OCI-LY3 (cell line): Measurements from ENCODE around the gene PLOD2.
A peak's percentile ranks its signal among the peaks of the same experiment; 100 is the strongest.

ENCODE experiments used
- H2AFZ ChIP-seq: fragments of 200-600, 300-600 bp; shearing (Covaris generic); 2 replicates; pipeline ENCODE4 v1.6.0; 2014; ENCODE audit warnings: antibody characterized with exemption, low read depth, low read length
- H3K27ac ChIP-seq: fragments of 200-600, 300-600 bp; sonication (generic); 2 replicates; pipeline ENCODE4 v1.5.1; 2014; ENCODE audit warnings: mild to moderate bottlenecking, low read length, moderate library complexity, mixed read lengths
- H3K27me3 ChIP-seq: fragments of 200-600, 300-600 bp; sonication (generic); 2 replicates; pipeline ENCODE4 v1.6.1; 2014; ENCODE audit warnings: low read depth, low read length, mixed read lengths
- H3K36me3 ChIP-seq: fragments of 200-600, 300-600 bp; sonication (generic); replicated peaks from 2 replicates; pipeline ENCODE3; 2014; ENCODE audit warnings: low read depth, low read length, mixed read lengths
- H3K4me1 ChIP-seq: fragments of 300-600, 200-600 bp; sonication (generic); 2 replicates; pipeline ENCODE4 v1.6.1; 2014; ENCODE audit warnings: low read length, mixed read lengths
- H3K4me2 ChIP-seq: fragments of 200-600, 300-600 bp; sonication (generic); 2 replicates; pipeline ENCODE4 v1.6.1; 2014; ENCODE audit warnings: low read length, mixed read lengths
- H3K4me3 ChIP-seq: fragments of 300-600, 200-600 bp; sonication (generic); 2 replicates; pipeline ENCODE4 v1.5.1; 2014; ENCODE audit warnings: antibody characterized with exemption, mild to moderate bottlenecking, low read length, moderate library complexity
- H3K79me2 ChIP-seq: fragments of 300-600, 200-600 bp; shearing (Covaris generic); 2 replicates; pipeline ENCODE4 v1.6.1; 2014; ENCODE audit warnings: mild to moderate bottlenecking, low read length, mixed read lengths
- H3K9ac ChIP-seq: fragments of 300-600, 200-600 bp; shearing (Covaris generic); 2 replicates; pipeline ENCODE4 v1.6.0; 2014; ENCODE audit warnings: mild to moderate bottlenecking, low read length, moderate library complexity
- H3K9me3 ChIP-seq: fragments of 200-600, 300-600 bp; shearing (Covaris generic); 2 replicates; pipeline ENCODE4 v1.6.1; 2014; ENCODE audit warnings: low read length, mixed read lengths; ENCODE audit not compliant: insufficient read depth
- H4K20me1 ChIP-seq: fragments of 200-600, 300-600 bp; sonication (generic); 2 replicates; pipeline ENCODE4 v1.6.1; 2016; ENCODE audit warnings: low read length, mixed read lengths; ENCODE audit not compliant: insufficient read depth
- EZH2phosphoT487 ChIP-seq: fragments of 200-600 bp; shearing (Covaris generic); IDR thresholded peaks from 2 replicates; pipeline ENCODE4 v1.6.1; 2018; ENCODE audit warnings: antibody characterized with exemption, mixed run types, low read depth
- TF ChIP-seq, protein P1 (sequence below): fragments of 200-600, 300-600 bp; sonication (generic); IDR thresholded peaks from 2 replicates; pipeline ENCODE4 v1.5.1; 2014; ENCODE audit warnings: antibody characterized with exemption, low read length, low read depth

Gene PLOD2

DNA sequence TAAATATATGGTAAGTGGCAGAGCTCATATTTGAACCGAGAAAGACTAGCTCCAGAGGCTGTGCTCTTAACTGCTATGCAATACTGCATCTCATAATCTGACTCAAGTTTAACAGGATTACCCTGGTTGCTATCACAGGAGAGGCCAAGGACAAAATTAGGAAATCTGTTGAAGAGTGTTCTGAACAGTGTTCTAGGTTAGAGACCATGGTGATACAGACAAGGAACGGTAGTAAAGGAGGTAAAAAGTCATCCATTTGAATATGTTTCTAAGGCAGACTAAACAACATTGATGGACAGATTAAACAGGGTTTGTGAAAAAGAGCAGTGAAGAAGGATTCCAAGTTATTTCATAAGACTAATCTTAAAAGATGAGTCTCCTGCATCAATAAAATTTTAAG, 22.1 kb downstream of the PLOD2 start:
- Histone ChIP-seq H3K4me1 (no peaks in the 10 kb centered on the region), H3K9ac (no peak overlapping the region), H3K79me2 (no peaks in the 10 kb centered on the region), H3K27ac (no peak overlapping the region), H3K9me3 (no peaks in the 10 kb centered on the region), H3K4me3 (no peak overlapping the region), H3K4me2 (no peak overlapping the region), H2AFZ (no peak overlapping the region), H4K20me1 (no peaks in the 10 kb centered on the region), H3K27me3 (no peaks in the 10 kb centered on the region), H3K36me3 (no peaks in the 10 kb centered on the region)
- no peak for TF ChIP-seq EZH2phosphoT487
- TF ChIP-seq, protein P1, sequence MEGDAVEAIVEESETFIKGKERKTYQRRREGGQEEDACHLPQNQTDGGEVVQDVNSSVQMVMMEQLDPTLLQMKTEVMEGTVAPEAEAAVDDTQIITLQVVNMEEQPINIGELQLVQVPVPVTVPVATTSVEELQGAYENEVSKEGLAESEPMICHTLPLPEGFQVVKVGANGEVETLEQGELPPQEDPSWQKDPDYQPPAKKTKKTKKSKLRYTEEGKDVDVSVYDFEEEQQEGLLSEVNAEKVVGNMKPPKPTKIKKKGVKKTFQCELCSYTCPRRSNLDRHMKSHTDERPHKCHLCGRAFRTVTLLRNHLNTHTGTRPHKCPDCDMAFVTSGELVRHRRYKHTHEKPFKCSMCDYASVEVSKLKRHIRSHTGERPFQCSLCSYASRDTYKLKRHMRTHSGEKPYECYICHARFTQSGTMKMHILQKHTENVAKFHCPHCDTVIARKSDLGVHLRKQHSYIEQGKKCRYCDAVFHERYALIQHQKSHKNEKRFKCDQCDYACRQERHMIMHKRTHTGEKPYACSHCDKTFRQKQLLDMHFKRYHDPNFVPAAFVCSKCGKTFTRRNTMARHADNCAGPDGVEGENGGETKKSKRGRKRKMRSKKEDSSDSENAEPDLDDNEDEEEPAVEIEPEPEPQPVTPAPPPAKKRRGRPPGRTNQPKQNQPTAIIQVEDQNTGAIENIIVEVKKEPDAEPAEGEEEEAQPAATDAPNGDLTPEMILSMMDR: no peak

DNA sequence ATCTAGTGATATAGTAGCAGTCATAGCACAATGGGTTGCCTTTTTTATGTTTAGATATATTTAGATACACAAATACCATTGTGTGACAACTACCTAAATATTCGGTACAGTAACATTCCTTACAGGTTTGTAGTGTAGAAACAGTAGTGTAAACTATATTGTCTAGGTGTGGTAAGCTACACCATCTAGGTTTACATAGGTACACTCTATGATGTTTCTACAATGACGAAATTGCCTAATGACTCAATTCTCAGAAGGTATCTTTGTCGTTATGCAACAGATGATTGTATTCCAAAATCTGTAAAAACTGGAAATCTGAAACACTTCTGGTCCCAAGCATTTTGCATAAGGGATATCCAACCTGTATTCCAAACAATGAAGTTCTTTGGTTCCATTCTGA, 24.3 kb downstream of the PLOD2 start:
- no peak overlapping the region for H3K4me3 ChIP-seq

DNA sequence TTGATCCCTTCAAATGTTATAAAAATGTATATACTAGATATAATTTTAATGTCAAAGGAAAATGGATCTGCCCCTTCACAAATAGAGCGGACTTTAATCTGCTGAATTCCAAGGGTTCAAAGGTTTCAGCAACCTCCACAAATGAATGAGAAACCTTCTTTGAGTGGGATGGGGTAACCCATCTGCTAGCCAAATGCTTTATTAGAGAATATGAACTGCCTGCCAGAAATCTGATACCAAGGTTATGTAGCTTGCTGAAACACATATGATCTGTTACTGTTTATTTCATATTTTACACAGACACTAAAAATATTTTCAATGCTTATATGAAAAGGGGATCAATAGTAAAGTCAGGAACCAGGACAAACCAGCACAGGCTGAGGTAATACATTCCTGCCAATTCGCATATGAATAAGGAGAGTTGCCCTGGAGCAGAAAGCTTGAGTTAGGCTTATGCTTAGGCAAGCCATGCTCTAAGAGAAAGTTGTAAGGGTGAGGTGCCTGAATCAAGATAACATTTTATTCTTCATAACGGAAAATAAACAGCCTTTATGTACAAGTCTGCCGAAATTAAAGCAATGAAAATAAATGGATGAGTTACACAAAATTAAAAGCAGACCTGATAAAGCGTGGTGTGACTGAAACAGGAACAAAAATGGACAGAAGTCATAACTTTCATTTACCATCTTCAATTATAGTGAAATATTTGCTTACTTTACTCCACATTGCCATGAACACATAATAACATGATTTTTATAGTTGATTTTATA, 26.5 kb downstream of the PLOD2 start:
- no peaks in the 10 kb centered on the region for H4K20me1 ChIP-seq
- no peaks in the 10 kb centered on the region for H3K36me3 ChIP-seq
- no peaks in the 10 kb centered on the region for H3K27me3 ChIP-seq
- H3K4me2 ChIP-seq: no peak overlapping the region
- no peak overlapping the region for H3K4me3 ChIP-seq
- no peak overlapping the region for H3K9ac ChIP-seq
- H3K27ac ChIP-seq: no peak overlapping the region
- H3K4me1 ChIP-seq: no peaks in the 10 kb centered on the region
- H3K79me2 ChIP-seq: no peaks in the 10 kb centered on the region
- TF ChIP-seq, protein P1: no peak
- no peak for TF ChIP-seq EZH2phosphoT487
- no peaks in the 10 kb centered on the region for H3K9me3 ChIP-seq
- H2AFZ ChIP-seq: 0 out of 2 replicates have a peak overlapping the region, but pooled peaks have one; percentile 31

More for the DNA sequence above, 24.3 kb downstream of the PLOD2 start:
- Histone ChIP-seq H4K20me1 (no peaks in the 10 kb centered on the region), H3K79me2 (no peaks in the 10 kb centered on the region), H3K27ac (no peak overlapping the region), H3K9ac (no peak overlapping the region), H3K9me3 (no peaks in the 10 kb centered on the region), H3K4me1 (no peaks in the 10 kb centered on the region), H2AFZ (no peak overlapping the region), H3K4me2 (no peak overlapping the region), H3K36me3 (no peaks in the 10 kb centered on the region), H3K27me3 (no peaks in the 10 kb centered on the region)
- TF ChIP-seq, protein P1: no peak
- no peak for TF ChIP-seq EZH2phosphoT487

DNA sequence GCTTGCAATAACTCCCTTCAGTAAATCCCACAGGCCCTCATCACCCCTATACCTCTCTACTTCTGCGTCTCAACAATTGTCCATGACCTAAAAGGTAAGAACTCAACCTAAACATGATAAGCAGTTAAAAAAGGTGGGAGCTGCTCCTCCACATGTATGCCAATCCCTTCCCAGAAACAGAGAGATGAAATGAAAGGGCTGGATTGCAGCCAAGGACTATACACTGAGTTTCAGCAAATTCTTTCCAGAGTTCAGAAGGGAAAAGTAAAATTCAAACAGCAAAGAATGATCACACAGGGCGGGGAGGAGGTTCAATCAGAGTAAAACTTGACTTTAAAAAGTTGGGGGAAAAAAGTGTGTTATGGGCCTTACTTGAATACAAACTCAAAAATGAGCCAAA, 27.5 kb downstream of the PLOD2 start:
- Histone ChIP-seq H3K36me3 (no peaks in the 10 kb centered on the region), H3K9me3 (no peaks in the 10 kb centered on the region), H4K20me1 (no peaks in the 10 kb centered on the region), H3K27me3 (no peaks in the 10 kb centered on the region), H3K4me1 (no peaks in the 10 kb centered on the region), H2AFZ (no peak overlapping the region), H3K27ac (no peak overlapping the region), H3K4me3 (no peak overlapping the region), H3K79me2 (no peaks in the 10 kb centered on the region), H3K9ac (no peak overlapping the region), H3K4me2 (no peak overlapping the region)
- TF ChIP-seq, protein P1: no peak
- TF ChIP-seq EZH2phosphoT487: no peak
